Stimulated activated CD4-positive, alpha-beta T cell treated with anti-CD3 and anti-CD28 coated beads, TNF-alpha, amount 100 ng/mL, for 1 hour (primary cell): ENCODE measurements around the gene ODC1.
"Not testable (repeated sequence)": the region's sequence is repeated elsewhere in the genome, so short reads cannot be mapped to it uniquely, and the experiment has no call there.

Source experiments
- DNase-seq, 3 donors: peaks; one replicate each; pipeline ENCODE4 v3.0.0-alpha.2; 2020; ENCODE audit warnings: low read depth in 3 of 3, low spot score in 1 of 3

Gene ODC1

DNA sequence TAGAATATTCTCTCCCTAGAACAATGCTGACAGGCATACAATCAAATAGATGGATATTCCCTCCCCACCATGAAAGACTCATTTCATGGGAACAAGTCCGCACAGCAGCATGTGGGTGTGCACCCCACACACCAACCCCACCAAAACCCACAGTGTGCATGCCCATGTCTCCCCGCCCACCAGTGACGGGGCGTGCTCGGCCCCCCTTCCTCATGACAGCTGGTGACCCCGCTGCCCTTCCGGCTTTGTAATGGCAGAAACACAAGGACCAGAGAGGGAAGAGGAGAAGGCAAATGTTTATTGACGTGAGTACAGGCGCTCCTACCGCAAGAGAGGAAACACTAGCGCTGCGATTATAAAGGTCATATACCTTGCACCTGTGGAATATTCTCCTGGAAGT, 30.8 kb upstream of the ODC1 start:
- DNase-seq, result no peak

DNA sequence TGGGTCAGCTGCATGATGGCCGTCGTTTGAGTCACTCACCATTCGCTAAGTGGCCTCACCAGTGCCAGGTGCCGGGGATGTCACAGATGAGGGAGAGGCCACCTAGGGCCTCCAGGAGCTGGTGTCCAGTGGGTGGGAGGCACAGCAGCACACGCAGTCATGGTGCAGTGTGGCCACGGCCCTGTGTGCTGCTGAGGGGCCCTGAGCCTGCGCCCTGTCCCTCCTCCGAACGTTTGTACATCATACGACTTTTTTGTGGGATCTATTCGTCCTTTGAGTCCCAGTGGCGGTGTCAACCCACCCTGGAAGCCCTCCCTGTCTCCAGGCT, 30.1 kb upstream of the ODC1 start:
- DNase-seq, result no peak

DNA sequence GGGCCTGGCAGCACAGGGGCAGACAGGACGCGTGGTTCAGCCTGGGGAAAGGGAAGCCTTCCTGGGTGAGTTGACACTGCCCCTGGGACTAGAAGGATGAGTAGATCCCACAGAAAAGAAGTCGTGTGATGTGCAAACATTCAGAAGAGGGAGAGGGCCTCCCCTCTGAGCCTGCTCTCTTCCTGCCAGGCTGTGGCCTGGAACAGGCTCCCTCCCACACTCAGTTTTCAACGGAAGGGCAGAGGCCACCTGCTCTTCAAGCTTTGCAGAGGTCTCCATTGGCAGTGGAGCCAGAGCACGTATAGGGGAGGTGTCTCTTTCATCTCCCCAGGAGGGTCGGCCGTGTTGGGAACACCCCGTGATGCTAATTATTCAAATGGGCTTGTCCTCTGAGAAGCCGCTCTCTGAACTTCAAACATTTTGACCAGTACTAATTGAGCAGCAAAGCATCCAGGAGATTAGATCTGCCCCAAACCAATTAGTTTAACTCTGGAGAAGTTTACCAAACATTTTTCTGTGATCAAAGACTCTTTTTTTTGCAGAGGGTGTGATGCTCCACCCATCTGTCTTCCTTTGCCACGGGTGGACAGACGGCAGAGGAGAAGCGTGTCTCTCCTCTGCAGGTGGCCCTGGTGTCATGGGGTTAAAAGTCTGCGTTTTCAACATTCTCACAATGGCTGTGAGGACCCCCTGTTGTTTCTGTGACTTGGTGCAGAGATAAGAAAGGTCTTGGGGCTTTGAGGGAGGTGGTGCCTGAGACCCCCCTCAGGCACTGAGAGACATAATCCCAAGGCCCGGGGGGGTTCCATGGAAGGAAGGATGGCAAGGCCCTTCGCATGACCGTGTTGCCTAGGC, 29.5 kb upstream of the ODC1 start:
- DNase-seq, result no peak

GRCh38 chr2:10476723-10477442, 28.8 kb upstream of the ODC1 start:
- DNase-seq, result no peak

DNA sequence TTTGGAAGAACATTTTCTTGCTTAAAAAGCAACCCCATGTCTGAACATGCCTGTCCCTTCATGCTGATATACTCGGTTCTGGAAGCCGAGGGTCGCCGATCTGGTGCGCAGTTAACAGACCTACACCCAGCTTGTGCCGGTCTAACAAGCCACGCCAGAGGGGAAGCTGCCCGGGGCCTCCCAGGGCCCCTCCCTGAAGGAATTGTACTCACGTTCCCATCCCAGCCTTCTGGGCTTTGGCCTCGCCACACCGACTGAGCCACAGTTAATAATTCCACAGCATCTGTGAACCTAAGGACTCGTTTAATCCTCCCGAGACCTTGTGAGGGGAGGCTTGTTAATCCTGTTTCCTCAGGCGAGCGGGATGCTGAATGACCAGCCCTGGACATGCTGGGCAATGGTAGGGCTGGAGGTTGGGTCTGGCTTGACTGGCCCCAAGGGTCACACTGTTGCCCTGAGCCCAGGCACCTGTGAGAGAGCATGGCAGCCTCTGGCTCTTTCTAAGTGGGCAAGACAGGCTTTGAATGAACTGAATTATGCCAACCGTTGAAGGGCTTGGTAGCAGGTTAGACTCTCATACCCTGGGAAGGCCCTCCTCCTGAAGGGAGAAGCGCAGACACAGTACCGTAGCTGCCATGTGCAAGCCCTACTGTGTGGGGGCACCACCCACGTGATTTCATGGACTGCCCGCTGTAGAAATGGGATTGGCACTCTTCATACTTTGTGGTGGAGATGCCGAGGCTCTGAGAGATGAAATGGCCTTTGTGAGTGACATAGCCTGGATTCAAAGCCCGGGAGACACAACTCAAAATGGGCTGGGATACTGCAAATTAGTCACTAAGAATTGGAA, 27.9 kb upstream of the ODC1 start:
- no peak for DNase-seq

- DNase-seq, result no peak
These were observed 27.1 kb upstream of the ODC1 start for GRCh38 chr2:10475221-10475722.

DNA sequence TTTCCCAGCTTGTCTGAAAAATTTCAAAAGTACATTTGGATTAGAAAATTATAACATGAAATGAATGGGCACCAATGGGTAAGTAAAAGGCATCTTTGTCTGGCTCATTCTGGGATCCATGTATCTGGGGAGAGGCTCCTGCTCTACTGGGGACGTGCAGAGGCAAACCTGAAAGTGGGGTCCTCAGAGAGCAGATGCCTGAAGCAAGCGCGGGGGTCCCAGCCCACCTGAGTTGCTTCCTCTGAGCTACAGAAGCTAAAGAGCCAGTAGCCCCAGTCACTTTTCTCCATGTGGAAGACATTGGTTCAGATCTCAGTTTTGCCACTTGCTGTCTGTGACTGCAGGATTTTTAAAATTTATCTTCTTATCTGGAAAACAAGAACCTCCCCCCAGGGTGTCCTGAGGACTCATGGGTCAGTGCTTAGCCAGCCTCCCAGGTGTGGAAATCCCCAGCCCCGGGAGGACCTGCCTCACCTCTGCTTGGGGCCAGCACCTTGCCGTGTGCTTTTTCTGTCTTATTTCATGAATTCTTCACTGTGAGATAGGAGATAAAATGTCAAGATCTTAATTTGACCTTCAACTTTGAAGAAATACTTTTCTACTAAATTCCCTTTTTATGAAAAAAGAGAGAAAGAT, 25.1 kb upstream of the ODC1 start:
- no peak for DNase-seq

GRCh38 chr2:10471955-10472354, 23.8 kb upstream of the ODC1 start:
- DNase-seq, result no peak

DNA sequence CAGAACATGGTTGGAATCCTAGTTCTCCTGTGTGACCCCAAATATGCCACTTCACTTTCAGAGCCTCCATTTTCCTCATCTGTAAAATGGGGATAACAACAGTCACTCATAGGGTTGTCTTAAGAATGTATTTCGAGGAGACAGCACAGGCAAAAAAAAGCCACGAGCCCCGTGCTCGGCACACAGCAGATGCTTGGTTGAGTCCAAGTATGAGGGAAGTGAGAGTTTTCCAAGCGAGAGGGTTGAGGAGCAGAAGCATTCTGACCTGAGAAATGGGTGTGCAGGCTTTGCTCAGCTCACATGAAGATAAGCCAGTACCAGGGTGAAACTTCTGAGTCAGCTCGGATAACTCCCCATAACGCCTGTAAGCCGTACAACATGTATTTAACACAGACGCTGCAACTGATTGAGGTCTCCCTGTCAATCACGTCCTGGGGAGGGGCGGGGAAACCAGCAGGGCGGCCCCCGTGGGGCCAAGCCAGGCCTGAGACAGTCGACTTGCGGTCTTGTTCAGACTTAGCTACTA, 23.0 kb upstream of the ODC1 start:
- no peak for DNase-seq

DNA sequence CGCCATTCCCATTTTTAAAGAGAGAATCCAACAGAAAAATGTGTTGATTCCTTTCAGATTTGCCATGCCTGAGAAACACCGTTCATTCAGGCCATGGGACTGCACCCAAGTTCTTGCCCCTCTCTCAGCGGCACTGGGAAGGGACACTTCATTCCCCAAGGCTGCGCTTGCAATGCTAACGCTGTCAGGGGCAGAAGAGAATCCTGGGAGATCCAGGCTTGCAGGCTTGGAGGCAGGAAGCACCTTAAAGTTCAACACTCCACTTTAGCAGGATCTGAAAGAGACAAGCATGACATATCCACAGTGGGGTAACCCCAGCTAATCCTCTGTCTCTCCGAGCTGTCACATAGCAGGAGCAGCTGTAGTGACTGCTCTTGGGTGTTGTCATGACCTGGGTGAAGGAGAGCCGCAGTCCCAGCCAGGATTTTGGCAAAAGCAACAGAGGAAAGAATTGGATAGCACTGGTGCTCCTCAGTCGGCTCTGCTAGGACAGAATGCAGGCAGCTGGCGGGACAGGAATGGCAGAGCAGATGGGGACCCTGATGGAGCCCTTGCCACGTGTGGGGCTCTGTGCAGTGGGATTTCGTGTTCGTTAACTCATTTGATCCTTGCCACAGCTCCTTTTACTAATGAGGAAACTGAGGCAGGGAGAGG, 22.0 kb upstream of the ODC1 start:
- no peak for DNase-seq

DNA sequence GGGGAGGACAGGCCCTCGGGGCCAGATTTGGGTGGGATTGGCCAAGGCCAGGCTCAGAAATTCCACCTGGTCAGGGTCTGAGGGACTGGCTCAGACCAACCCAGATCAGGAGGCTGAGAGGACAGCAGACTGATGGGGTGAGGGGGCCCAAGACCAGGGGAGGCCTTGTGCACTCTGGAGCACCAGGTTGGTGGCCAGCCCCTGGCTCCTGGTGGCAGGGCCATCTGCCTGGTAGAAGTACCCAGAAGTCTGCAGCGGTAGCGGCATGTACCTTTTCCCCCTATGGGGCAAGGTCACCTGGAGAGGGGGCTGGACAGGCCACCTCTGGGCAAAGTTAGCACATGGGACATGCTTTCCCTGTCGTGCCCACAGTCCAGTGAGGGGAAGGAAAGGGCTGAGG, 21.2 kb upstream of the ODC1 start:
- DNase-seq, result no peak

GRCh38 chr2:10467401-10467800, 19.3 kb upstream of the ODC1 start:
- DNase-seq, result no peak

- no peak for DNase-seq
These were observed 18.7 kb upstream of the ODC1 start for GRCh38 chr2:10466801-10467200.

DNA sequence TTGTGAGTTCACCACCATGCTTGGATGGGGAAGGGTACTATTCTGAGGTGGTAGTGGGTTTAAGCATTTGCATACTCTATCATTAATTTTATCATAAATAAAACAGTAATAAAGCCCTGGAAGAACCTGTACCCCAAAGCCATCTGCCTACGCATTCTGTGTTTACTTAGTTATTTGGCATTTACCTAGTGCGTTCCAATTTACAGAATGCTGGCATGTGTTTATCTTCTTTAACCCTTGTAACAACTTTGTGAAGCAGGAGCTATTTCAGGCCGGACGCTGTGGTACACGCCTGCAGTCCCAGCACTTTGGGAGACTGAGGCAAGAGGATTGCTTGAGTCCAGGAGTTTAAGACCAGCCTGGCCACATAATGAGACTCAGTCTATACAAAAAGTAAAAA, 17.8 kb upstream of the ODC1 start:
- no peak for DNase-seq

GRCh38 chr2:10462178-10463083, 14.3 kb upstream of the ODC1 start:
- no peak for DNase-seq

DNA sequence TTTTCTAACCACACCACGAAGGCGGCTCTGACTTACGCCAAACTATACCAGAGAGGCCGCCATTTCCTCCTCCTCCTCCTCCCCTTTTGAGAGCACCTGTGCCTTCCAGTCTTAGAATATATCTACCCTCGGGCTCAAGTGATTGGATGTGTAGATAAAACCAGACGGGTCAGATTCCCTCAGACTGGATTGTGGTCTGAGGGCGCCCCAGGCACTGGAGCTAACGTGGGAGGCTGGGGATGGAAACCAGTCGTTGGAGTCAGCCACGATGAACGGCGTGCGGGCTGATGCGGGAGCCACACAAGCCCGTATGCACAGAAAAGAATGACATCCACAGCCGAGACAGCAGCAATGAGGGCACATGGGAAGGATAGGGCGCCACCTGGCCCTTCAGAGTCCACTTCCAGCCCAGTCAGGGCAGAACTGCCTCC, 12.3 kb upstream of the ODC1 start:
- no peak for DNase-seq

DNA sequence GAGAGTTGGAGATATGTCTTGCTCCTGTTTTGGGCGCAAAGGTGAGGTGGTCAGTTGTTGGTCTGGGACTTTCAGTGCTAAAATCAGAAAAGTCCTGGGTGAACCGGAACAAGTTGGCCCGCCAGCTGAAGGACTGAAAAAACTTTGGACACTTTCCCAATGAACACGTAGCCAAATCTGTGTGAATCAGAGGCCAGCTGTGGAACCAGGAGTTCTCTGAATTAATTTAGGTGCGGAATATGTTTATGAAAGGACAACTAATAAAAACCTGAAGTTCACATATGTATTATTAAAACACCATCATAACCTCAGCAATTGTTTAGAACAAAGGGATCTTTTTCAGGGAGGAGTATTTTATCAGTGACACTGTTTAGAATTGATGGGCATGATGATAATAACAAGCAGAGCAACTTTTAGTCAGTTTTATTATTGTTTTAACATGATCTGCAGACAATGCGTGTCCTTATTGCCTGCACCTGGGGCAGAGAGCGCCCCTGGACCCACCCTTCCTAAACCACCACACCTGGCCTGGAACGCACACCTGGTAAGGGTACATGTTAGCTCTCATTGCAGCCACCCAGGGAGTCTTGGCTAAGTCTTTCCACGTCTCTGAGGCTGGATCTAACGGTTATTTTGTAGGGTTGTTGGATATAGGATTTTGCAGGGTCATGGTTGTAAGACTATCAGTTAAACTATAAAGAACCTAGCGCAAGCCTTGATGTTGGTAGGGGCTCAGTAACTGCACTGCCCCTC, 9.9 kb upstream of the ODC1 start:
- no peak for DNase-seq

- DNase-seq, result not testable (repeated sequence)
These were observed 9.1 kb upstream of the ODC1 start for GRCh38 chr2:10457195-10457594.

GRCh38 chr2:10454505-10454904, 6.4 kb upstream of the ODC1 start:
- DNase-seq, result no peak
